ENCODE data around the gene SLC41A3.

The SLC41A3 gene

DNA sequence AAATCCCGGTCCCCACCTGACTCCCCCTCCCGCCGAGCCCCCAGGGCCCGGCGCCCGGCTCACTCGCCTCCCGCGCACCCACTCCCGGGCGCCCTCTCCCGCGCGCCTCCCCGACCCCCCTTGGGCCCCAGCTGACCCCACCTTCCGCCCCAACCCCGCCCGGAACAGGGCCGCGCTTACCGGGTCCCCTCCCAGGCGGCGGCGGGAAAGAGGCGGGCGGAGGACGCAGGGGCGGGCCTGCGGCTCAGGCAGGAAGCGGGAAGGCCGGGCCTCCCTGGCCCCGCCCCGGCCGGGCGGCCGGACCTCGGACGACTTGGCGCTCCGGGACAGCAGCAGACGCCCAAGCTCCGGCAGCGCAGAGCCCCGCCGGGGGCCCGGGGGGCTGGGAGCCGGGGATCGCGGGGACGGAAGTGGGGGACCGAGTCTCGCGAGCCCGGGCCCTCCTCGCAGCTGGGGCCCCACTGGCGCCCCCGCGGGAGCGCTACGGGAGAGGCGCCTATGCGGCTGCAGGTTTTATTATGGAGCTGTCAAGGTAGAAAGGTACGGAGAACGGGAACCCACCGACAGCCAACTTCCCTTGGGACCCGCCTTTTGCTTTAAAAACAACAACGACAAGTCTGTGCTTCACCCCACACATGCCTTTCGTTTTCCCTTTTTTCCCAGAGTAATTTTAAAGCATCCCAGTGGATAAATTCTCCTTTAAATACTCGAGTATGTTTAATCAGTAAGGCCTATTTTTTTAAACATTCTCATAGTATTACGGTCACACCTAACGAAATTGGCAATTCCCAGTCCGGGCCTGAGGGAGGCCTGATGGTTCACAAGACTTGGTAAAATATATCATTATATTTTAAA lies at the start of gene SLC41A3:
Gene SLC41A3 (minus strand): TSS at position 212 of the 855 bp plus-strand sequence. CDS start 15,905 bp downstream, outside the sequence.
- peak; percentile 66 for DNase-seq (ENCODE audit: low read depth, low spot score)

GRCh38 chr3:126133606-126134005 lies 49.7 kb upstream of the SLC41A3 start:
- no peak for DNase-seq (ENCODE audit: low read depth, low spot score)

- no peak for DNase-seq (ENCODE audit: low read depth, low spot score)
Measured at GRCh38 chr3:126132751-126133511, 49.0 kb upstream of the SLC41A3 start.

DNA sequence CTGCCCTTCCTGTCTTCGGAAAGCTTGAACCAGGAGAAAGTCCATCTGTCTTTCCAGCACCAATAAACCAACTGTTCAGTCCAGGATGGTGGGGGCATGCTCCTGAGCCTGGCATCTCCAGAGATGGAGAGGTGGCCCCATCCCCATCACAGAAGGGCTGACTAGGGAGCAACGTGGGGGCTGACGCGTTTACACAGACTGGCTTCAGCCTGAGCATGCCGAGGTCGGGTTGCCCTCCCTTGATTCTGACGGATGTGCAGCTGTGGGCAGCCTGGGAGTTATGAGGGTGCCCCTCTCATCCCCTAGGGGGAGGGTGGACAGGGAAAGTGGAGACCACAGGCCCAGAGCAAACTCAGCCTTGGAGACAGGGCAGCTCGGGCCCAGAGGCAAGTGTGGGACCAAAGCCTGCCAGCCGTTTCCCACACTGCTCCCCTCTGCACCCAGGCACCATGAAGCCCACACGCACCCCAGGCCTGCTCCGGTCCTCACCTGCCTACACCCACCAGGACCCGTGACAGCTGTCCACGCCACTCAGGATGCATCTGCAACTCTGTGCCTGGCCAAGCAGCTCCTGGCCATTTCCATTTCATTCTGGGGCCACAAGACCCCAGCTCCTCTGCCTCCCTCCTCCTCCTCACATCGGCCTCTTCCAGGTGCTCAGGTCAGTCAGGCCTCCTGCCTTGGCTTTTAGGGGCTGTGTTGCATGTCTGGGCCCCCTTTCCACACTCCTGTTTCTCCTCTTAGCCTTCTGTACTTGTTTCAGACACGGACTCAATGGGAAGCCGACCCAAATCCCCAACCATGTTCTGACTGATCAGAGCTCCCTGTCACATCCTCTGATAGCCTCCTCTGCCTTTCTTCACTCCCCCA lies 48.2 kb upstream of the SLC41A3 start:
- no peak for DNase-seq (ENCODE audit: low read depth, low spot score)

- DNase-seq (ENCODE audit: low read depth, low spot score): no peak
Measured at GRCh38 chr3:126130981-126131745, 47.2 kb upstream of the SLC41A3 start.

DNA sequence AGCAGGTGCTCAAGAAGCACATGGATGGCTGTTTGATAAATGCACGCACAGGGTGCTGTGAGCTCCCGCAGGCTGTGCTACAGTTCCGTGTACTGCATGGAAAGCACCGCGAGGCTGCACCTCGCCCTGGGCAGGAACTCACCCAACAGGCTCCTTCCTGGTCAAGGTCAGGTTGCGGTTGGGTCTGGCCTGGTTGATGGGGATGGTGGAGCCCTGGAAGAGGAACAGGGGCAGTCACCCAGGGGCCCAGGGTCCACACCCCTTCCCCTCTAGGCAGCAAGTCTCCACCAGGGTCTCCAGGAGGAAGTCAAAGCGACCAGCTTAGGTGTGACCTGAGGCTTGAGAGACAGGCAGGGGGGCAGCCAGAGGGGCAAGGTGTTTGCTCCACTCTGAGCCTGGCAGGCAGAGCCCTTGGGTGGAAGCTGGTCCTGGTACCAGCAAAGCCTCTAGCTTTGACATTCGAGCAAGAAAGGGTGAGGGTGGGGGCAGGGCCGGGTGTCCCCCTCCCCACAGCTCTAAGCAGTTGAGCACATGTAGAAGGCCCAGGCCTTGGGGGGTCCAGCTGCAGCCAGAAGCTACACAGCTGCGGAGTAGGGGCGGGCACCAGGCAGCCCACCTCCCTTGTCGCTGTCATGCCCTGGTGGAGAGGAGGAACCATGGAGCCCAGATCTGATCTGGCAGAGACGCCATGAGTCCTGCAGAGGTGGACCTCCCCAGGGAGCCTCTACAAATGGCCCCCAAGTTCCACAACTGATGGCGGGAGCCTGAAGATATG lies 46.3 kb upstream of the SLC41A3 start:
- no peak for DNase-seq (ENCODE audit: low read depth, low spot score)

- DNase-seq (ENCODE audit: low read depth, low spot score): no peak
Measured at GRCh38 chr3:126129398-126129891, 45.5 kb upstream of the SLC41A3 start.

- no peak for DNase-seq (ENCODE audit: low read depth, low spot score)
Measured at GRCh38 chr3:126128504-126129397, 44.8 kb upstream of the SLC41A3 start.

- DNase-seq (ENCODE audit: low read depth, low spot score): no peak
Measured at GRCh38 chr3:126127904-126128303, 44.0 kb upstream of the SLC41A3 start.

DNA sequence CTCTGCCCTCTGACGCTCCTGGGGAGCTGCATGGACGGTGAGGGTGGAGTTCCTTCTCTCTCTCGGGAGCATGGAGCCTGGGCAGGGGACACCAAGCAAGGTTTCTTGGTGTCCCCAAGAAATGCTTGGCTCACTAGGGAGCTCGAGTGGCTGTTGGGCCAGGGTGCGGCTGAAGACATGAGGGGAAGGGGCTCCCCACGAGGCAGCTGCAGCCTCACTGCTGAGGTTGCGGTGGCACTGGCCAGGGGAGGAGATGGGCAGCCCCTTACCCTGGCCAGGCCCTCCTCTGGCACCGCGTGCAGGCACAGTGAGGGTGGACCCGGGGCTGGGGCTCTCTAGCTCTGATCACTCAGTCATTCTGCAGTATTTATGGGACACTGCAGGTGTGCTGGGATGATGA lies 43.5 kb upstream of the SLC41A3 start:
- no peak for DNase-seq (ENCODE audit: low read depth, low spot score)

GRCh38 chr3:126126811-126127431 lies 43.0 kb upstream of the SLC41A3 start:
- no peak for DNase-seq (ENCODE audit: low read depth, low spot score)

DNA sequence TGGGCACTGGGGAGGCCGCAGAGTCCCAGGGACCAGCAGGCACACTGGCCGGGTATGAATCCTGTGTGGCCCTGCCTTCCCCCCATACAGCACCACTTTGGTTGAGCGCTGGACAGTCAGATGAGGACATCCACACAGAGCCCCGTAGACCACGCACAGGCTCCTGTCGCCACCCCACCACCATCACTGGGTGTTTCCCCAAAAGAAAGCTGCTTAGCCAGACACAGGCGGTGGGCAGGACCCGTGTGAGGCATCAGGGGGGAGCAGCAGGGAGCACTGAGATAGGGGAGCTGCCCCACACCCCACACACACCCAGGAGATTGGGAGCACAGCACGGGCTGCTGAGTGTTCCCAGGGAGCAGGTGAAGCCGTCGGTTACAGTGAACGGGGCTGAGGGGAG lies 42.4 kb upstream of the SLC41A3 start:
- DNase-seq (ENCODE audit: low read depth, low spot score): no peak

DNA sequence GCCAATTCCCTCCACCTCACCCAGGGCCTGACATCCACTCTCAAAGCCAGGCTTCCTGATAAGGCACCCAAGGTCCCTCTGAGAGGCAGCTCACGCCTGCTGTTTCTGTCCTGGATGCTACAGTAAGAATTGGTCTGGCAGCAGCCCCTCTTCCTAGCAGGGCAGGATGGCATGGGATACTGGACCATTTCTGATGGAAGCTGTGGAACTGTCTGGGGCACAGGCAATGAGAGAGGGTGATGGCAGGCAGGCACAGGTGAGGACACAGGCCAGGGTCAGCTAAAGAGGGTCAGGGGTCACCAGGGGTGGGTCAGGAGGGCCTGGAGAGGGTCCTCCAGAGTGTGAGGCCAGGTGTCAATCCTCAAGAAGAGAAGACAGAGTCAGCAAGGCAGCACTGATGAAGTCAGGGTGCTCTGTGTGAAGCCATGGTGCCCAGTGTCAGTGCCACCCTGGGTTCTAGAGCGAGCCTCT lies 41.9 kb upstream of the SLC41A3 start:
- no peak for DNase-seq (ENCODE audit: low read depth, low spot score)

- DNase-seq (ENCODE audit: low read depth, low spot score): no peak
Measured at GRCh38 chr3:126125341-126125740, 41.4 kb upstream of the SLC41A3 start.

DNA sequence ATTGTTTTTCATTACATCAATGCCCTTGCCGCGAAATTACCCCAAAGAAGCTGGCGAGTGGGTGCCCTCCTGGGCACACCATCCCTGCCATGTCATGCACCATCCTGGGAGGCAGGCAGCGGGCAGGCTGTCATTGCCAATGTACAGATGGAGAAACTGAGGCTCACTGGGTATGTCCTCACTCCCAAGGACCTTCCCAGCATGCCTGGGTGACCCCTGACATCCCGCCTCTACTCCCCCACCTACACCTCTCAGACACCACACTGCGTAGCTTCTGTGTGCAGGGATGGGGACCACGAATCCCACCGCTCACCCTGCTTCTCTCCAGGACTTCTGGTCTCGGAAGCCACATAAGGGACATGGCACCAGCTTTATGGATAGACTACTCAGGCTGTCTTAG lies 41.0 kb upstream of the SLC41A3 start:
- no peak for DNase-seq (ENCODE audit: low read depth, low spot score)

- no peak for DNase-seq (ENCODE audit: low read depth, low spot score)
Measured at GRCh38 chr3:126124148-126124868, 40.4 kb upstream of the SLC41A3 start.

DNA sequence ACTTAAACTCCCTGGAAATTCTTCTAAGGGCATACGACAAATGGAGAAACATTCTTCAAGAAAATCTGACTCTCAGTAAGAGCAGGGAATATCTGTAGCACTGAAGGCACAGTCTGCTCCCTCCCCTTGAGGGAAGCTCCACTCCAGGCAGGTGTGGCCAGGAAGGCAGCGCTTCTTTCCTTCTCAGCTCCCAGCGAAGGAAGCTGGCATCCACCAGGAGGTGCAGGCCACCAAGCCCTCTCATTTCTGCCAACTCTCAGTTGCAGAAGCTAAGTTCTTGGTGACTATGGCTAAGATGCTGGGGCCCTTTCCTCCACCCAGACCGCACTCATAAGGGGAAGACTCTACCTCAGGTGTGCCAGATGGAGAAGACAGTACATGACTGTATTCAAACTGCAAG lies 37.7 kb upstream of the SLC41A3 start:
- no peak for DNase-seq (ENCODE audit: low read depth, low spot score)

- no peak for DNase-seq (ENCODE audit: low read depth, low spot score)
Measured at GRCh38 chr3:126121074-126121473, 37.1 kb upstream of the SLC41A3 start.
